NB4 (cell line): Measurements from ENCODE around the gene ASXL3.

ENCODE experiments used
- DNase-seq: peaks from one replicate; pipeline ENCODE4 v3.0.0; 2010; ENCODE audit warnings: low read depth
- H3K4me3 ChIP-seq: one replicate; pipeline ENCODE4 v1.5.1; 2011; ENCODE audit warnings: mild to moderate bottlenecking, low read depth, low read length, moderate library complexity
- MYC ChIP-seq: IDR thresholded peaks from 2 replicates; pipeline ENCODE4 v1.6.1; 2011; ENCODE audit warnings: low read depth, low read length
- POLR2A ChIP-seq: IDR thresholded peaks from 2 replicates; pipeline ENCODE4 v1.6.1; 2011; ENCODE audit warnings: mild to moderate bottlenecking; ENCODE audit not compliant: insufficient read length; ENCODE audit errors: extremely low read depth
- TF ChIP-seq, protein P1 (sequence below): IDR thresholded peaks from one replicate; pipeline ENCODE4 v1.5.1; 2012; ENCODE audit warnings: low read depth, low read length
- TF ChIP-seq, protein P2 (sequence below): IDR thresholded peaks from 2 replicates; pipeline ENCODE4 v1.6.1; 2011; ENCODE audit warnings: low read depth, low read length

Gene ASXL3

DNA sequence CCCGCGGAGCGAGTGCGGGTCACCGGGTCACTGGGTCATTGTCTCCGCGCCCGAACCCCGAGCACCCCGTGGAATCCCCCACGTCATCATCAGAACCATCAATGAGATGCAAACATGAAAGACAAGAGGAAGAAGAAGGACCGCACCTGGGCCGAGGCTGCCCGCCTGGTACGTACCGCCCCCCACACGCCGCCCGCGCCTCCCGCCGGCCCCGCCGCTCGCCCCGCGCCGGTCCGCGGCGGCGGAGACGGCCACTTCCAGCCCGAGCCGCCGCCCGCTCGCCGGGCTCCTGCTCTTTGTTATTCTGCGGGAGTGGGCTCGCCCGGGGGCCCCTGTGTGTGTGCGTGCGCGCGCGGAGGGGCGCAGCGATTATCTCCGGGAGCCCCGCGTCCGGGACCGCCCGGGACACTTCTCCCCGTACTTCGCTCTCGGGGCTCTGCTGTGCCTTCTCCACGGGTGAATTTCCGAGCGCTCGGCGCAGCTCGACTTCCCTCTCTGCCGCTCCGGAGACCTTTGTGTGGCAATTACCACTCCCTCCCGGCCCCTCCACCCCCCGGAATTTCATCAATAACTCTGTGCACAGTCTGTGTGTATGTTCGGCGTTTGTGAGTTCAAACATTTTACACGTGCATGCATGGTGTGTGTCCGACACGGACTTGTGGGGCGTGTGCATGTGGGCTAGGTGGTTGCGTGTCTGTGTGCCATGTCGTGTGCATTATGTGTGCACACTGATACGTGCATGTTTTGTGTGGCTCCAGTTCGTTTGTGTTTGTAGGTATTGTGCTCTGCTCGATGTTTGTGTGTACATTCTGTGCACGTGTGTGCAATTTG lies 714 bp downstream of the ASXL3 start:
- no peak for DNase-seq
- TF ChIP-seq, protein P1, sequence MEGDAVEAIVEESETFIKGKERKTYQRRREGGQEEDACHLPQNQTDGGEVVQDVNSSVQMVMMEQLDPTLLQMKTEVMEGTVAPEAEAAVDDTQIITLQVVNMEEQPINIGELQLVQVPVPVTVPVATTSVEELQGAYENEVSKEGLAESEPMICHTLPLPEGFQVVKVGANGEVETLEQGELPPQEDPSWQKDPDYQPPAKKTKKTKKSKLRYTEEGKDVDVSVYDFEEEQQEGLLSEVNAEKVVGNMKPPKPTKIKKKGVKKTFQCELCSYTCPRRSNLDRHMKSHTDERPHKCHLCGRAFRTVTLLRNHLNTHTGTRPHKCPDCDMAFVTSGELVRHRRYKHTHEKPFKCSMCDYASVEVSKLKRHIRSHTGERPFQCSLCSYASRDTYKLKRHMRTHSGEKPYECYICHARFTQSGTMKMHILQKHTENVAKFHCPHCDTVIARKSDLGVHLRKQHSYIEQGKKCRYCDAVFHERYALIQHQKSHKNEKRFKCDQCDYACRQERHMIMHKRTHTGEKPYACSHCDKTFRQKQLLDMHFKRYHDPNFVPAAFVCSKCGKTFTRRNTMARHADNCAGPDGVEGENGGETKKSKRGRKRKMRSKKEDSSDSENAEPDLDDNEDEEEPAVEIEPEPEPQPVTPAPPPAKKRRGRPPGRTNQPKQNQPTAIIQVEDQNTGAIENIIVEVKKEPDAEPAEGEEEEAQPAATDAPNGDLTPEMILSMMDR: no peak
- TF ChIP-seq POLR2A (no peak), MYC (no peak)
- TF ChIP-seq, protein P2, sequence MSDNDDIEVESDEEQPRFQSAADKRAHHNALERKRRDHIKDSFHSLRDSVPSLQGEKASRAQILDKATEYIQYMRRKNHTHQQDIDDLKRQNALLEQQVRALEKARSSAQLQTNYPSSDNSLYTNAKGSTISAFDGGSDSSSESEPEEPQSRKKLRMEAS: no peak
- no peak overlapping the region for H3K4me3 ChIP-seq

DNA sequence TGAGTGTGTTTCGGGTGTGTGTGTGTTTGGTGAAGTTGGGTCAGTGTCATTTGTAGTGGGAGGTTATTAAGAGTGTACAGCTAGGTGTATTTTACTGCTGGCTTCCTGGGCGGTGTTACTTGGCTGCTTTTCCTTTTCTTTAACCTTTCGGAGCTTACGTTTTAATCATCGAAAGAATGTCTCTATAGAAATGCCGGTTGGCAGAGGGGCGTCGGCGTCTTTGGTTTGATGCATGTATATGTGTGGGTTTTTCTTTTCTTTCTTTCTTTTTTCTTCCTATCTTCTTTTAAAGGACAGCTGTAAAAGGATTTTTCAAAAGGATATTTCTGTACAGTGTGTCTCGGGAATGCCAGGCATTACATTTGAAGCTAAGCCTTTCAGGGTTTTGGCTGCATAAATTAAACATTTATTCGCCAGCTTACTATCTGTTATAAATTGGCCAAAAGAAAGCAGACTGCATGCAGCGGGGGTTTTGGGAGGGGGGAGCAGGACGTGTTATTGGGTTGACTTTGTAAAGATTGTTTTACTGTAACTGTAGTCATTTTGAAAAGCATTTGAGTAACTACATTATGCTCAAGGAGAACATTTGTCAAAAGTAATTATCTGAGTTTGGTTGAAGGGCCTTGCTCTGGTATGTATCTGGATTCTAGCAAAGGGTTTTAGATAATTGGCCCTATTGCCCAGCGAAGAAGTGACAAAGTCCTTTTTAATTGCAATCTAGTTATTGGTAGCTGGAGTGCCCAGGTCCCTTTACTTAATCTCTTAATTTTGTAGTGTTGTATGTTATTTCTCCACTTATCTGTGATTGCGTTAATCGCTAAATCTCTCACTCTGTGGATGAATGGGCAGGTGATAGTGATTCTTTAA lies 1.6 kb downstream of the ASXL3 start:
- DNase-seq: no peak
- no peak overlapping the region for H3K4me3 ChIP-seq
- no peak for TF ChIP-seq MYC
- TF ChIP-seq, protein P2: no peak
- no peak for TF ChIP-seq POLR2A
- TF ChIP-seq, protein P1: no peak

DNA sequence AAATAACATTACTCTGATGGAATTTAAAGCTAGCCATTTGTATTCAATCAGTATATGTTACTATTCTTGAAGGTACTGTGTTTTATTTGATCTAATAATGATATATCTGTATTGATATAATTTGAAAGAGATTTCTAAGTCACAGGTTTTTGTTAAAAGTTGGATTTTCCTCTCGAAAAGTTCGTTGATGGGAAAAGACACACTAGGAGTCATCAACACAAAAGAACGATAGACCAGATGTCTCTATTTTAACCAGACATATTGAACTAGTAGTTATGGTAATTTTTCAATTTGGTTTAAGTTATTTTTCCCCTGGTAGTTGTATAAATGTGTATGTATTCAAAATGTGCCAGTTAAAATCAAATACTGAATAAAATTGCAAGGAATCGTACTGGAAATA lies 2.5 kb downstream of the ASXL3 start:
- no peak for TF ChIP-seq MYC
- TF ChIP-seq, protein P2: no peak
- TF ChIP-seq, protein P1: no peak
- no peak for TF ChIP-seq POLR2A
- H3K4me3 ChIP-seq: no peak overlapping the region
- DNase-seq: no peak

DNA sequence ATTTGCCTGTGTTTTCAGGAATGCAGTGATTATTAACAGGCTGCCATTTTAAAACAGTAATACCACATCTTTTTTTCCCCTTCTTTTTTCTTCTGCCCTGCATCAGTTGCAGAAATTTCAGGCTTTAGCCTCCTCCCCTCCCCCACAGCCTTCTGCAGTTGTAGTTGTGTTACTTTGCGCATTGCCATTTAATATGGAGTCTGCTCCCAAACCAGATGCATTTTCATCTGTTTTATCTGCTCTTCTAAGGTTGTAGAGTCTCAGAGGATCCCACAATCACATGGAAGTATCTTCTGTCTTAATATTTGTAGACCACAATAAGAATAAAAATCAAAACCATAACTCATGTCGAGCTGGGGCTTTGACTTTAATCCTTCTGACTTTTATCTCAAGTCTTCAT lies 3.8 kb downstream of the ASXL3 start:
- TF ChIP-seq MYC: no peak
- TF ChIP-seq, protein P1: no peak
- no peak for TF ChIP-seq POLR2A
- TF ChIP-seq, protein P2: no peak
- no peak for DNase-seq
- H3K4me3 ChIP-seq: no peak overlapping the region

DNA sequence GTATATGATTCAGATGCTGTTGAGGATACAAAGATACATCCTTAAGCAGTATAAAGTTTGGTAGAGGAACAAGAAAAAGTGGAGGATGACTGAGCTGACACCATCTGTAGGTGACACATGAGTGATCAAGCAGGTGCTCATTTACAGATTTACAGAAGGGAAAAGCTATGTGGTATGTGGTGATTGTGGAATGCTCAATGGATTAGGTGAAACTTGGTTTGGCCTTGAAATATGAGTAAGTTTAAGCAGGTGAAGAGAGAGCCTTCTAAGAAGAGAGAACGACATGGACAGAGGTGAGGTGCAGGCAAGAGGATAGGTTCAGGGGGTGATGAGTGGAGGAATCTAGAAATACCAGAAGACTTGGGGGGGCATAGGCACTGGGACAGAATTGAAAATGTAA lies 5.9 kb downstream of the ASXL3 start:
- TF ChIP-seq MYC (no peak), POLR2A (no peak)
- TF ChIP-seq, protein P1: no peak
- TF ChIP-seq, protein P2: no peak
- DNase-seq: no peak
- no peak overlapping the region for H3K4me3 ChIP-seq
